T-helper 2 cell treated with Interferon-gamma antibody and Interleukin-4, amounts not matched to agents 100 ng/mL and 5 ng/mL, for 36 hours (primary cell): ENCODE results near the gene ADAMTS3. TPM values are rescaled to one million over a fixed set of nuclear protein-coding genes. Genes with fewer than 3 reads are reported as not detected.

Experiments
- intact Hi-C: fragments of 100-400 bp; cut with micrococcal nuclease; formaldehyde crosslinking; loops from one replicate; pipeline ENCODE4 v1.15.1; 2023
- total RNA-seq: library from RNA; stranded (reverse); gene quantifications from 2 replicates; pipeline ENCODE4 v1.2.3, GENCODE V29; 2022

The ADAMTS3 gene
- total RNA-seq, 1 donor from 2014 or later = not detected

GRCh38 chr4:72422416-72422815 is 146.6 kb downstream of the ADAMTS3 start:
- intact Hi-C loops = no loop called here

DNA sequence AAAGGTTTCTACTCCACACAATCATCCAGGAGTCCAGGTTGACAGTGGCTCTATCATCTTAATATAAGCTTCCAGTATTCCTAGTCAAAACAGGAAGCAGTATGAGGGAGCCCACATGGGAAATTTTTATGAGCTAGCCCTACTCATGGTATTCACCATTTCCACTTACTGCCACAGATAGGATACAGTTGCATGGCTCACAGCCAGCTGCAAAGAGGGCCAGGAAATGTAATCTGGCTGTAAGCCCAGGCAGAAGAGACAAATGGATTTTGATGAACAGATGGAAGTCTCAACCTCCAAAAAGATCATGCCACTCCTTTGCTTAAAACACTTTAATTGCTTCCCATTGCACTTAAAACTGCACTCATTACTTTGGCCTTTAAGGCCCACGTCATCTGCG is 150.6 kb downstream of the ADAMTS3 start:
- intact Hi-C loops = no loop called here

GRCh38 chr4:72410158-72410557 is 158.9 kb downstream of the ADAMTS3 start:
- intact Hi-C loops = no loop called here

GRCh38 chr4:72408568-72408967 is 160.5 kb downstream of the ADAMTS3 start:
- intact Hi-C loops = no loop called here

- intact Hi-C loops = no loop called here
These were observed 163.6 kb downstream of the ADAMTS3 start for GRCh38 chr4:72405417-72405816.

- intact Hi-C loops = no loop called here
These were observed 171.7 kb downstream of the ADAMTS3 start for GRCh38 chr4:72397314-72397713.

DNA sequence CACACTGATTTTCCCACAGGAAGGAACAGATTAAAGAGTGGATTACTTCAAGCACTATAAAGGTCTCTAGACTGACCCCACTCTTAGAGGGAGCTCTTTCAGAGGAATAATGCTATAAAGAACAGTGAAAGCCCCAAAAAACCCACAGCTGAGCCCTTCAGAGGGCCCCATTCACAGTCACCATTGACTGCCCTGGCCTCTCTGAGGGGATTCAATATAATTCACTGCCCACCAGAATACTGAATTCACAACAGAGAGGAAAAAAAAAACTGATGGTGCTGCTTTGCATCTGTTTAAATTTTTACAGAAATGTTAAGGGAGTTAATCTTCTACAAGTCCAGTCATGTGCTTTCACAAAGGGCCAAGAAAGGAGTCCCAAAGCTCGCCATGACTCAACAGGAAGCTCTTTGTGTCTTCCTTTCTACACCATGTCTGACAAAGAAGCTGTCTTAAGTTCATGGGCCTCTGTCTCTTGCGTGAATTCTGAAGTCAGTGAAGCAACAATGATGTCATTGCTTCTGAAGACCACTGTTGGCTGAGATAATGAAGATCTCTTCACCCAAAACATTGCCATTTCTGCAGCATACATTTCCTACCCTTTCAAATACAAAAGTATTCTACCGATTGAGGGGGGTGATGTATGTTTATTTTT is 174.9 kb downstream of the ADAMTS3 start:
- intact Hi-C loops = no loop called here

DNA sequence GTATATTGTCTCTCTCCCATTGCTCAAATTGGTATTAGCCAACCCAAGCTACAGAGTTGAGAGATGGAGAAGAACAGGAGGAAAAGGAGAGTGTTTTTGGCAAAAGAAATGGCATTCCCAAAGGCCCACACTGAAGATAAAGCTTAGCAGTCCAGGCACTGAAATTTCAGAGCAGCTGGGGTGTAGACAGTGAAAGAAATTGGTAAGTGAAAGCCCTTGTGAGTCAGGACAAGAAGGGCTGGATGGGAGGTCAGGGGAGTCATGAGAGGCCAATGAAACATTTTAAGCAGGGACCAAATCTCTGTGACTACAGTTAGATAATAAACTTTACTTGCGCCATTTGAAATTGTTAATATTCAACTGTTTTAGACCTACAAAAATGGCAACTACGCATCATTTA is 177.7 kb downstream of the ADAMTS3 start:
- intact Hi-C loops = no loop called here

DNA sequence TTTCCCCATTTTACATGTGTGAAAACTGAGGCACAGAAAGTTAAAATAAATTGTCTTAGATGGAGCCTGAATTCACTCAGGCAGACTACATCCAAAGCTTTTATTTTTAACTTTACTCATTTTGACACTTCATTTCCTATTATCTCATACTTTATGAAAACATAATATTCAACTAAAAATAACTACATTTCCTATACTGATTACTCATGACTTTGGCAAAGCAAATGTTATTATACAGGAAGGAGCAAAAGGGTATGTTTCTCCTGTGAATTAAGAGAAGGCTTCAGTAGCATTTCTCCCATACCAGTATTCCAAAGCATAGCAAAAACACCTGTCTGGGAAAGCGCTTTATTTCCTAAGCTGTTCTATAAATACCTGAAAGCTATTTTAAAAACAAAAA is 178.6 kb downstream of the ADAMTS3 start:
- intact Hi-C loops = no loop called here

- intact Hi-C loops = no loop called here
These were observed 180.5 kb downstream of the ADAMTS3 start for GRCh38 chr4:72388521-72388920.

DNA sequence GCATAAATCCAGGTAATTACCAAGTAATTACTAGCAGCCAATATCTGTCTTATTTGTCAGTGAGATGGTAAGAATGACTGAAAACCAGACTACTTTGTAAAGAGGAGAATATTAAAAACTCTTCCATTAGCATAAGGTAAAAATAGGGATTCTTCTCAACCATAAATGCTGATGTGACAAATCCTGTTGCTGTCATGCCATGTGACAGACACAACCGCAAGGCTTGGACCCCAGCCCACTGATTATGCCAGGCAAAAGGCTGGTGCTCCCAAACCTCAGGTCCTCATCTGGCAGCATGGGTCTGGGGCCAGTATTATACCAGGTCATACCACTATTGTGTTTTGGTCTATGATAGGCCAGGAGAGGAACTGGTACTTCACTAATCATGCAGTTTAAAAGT is 181.1 kb downstream of the ADAMTS3 start:
- intact Hi-C loops = no loop called here

- intact Hi-C loops = loop anchor here (5.0 kb wide), 1 partner anchor 1076 kb away; no protein-coding TSS in a partner anchor
These were observed 185.6 kb downstream of the ADAMTS3 start for GRCh38 chr4:72383439-72383838.

DNA sequence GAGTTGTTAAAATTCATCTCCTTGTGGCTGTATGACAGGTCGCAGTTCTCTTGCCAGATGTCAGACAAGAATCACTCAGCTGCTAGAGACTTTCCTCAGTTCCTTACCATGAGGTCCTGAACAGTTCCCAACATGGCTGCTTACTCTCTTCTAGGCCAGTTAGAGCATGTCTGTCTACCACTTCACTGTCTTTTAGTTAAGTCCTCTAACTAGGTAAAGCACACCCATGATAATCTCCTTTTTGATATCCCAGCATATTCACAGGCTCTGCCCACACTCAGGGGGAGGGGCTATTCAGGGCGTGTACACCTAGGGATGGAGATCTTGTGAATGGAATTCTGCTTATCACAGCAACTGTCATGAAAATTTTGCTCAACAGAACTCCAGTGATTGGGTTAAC is 190.1 kb downstream of the ADAMTS3 start:
- intact Hi-C loops = no loop called here

- intact Hi-C loops = no loop called here
These were observed 191.4 kb downstream of the ADAMTS3 start for GRCh38 chr4:72377491-72378194.

GRCh38 chr4:72376901-72377300 is 192.1 kb downstream of the ADAMTS3 start:
- intact Hi-C loops = no loop called here

GRCh38 chr4:72375073-72375736 is 193.8 kb downstream of the ADAMTS3 start:
- intact Hi-C loops = no loop called here

- intact Hi-C loops = no loop called here
These were observed 194.9 kb downstream of the ADAMTS3 start for GRCh38 chr4:72374159-72374558.

- intact Hi-C loops = no loop called here
These were observed 202.4 kb downstream of the ADAMTS3 start for GRCh38 chr4:72366601-72367000.

DNA sequence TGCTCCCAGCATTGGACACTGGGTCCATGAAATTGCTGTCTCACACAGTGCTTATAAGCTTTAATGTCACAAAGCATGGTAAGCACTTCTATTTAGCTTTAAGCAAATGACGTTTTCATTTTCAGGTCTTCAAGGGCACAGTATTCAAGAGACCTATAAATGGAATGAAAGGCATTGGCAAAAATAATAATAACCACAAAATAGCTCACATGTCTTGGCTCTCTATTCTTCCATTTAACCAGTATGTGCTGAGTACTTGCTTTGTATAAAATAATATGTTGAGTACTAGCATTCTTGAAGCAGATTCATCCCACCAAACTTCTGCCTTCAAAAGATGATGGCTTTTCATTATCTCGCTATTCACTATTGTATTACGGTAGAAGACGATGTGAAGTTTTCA is 203.0 kb downstream of the ADAMTS3 start:
- intact Hi-C loops = no loop called here

DNA sequence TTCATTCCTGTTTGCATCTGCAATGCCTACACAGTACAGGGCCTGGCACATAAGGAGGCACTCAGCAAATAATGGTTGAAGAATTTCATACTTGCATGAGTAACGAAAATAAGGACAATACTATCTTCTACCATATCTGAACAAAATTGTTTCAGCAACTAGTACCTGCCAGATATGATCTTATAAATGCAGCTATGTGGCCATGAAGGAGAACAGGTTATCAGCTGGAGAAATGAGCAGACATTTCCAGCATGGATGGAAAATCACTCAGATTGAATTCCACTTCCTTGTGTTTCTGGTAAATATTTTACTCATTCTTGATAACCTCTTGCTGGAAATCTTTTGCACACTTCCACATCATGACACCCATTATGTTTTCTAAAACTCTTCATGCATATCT is 204.0 kb downstream of the ADAMTS3 start:
- intact Hi-C loops = no loop called here

- intact Hi-C loops = no loop called here
These were observed 208.9 kb downstream of the ADAMTS3 start for GRCh38 chr4:72360075-72360474.

DNA sequence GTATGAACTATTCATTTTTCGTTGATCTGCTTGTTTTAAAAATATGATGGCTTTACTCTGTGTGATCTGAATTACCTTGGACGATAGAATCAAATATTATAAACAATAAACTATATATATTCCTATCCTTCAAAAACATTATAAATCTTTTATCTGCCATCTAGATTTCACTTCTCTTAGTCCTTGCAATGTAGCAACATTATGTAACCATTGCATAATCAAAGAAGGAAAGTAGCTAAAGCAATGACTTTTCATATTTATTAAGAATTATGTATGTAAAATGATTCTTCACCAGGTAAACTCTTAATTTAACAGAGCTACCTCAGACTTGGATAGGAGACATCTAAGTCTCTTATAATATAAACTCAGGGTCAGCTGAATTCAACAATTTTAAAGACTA is 210.5 kb downstream of the ADAMTS3 start:
- intact Hi-C loops = no loop called here

- intact Hi-C loops = no loop called here
These were observed 211.1 kb downstream of the ADAMTS3 start for GRCh38 chr4:72357908-72358307.
